Caco-2 (cell line): ENCODE data around the gene NEK9. TPM values are rescaled to one million over a fixed set of nuclear protein-coding genes. Genes with fewer than 3 reads are reported as not detected.

Source experiments
- Bru-seq: library from RNA; stranded (reverse); fragments of 400-500 nt; gene quantifications from one replicate; lab custom pipeline; 2021; lab: Mats Ljungman, UMichigan
- BruChase-seq, 2 experiments: library from RNA; stranded (reverse); fragments of 400-500 nt; gene quantifications; one replicate each; lab custom pipeline; 2021; lab: Mats Ljungman, UMichigan
- BruUV-seq: library from RNA; stranded (reverse); fragments of 400-500 nt; replicated peaks from 2 replicates; lab custom pipeline; 2021; lab: Mats Ljungman, UMichigan
- CTCF ChIA-PET: fragments of 300-600 bp; sonication (Branson Sonifier 250); formaldehyde crosslinking; loops from one replicate; lab custom pipeline; 2022; ENCODE audit warnings: antibody characterized with exemption; lab: Charles Lee
- POLR2A ChIA-PET: fragments of 300-600 bp; sonication (Branson Sonifier 250); formaldehyde crosslinking; loops from one replicate; lab custom pipeline; 2022; ENCODE audit warnings: antibody characterized with exemption; lab: Charles Lee
- DNase-seq, 2 experiments: peaks; one replicate each; pipeline versions ENCODE4 v3.0.0 to v3.0.0-alpha.2; 2020 to 2022
- H3K27me3 ChIP-seq: replicated peaks from 2 replicates; pipeline ENCODE4 v1.6.0; 2011; ENCODE audit warnings: low read length; ENCODE audit not compliant: control insufficient read depth, insufficient read depth
- H3K36me3 ChIP-seq: 2 replicates; pipeline ENCODE4 v1.5.1; 2011; ENCODE audit warnings: low read length; ENCODE audit not compliant: control insufficient read depth, insufficient read depth
- H3K4me1 ChIP-seq: fragments of 250-450 bp; sonication (Bioruptor Pico); 2 replicates; pipeline ENCODE4 v1.5.1; 2020; ENCODE audit warnings: mild to moderate bottlenecking
- H3K4me3 ChIP-seq: 2 replicates; pipeline ENCODE4 v1.5.1; 2011; ENCODE audit warnings: low read depth, mild to moderate bottlenecking, control low read depth, low read length
- H3K9me3 ChIP-seq: fragments of 250-450 bp; sonication (Bioruptor Pico); 2 replicates; pipeline ENCODE4 v1.5.1; 2020; ENCODE audit warnings: mild to moderate bottlenecking, moderate library complexity
- H3K27ac Mint-ChIP-seq: one replicate; pipeline ENCODE4 v1.8.0; 2022; ENCODE audit warnings: mixed read lengths; ENCODE audit not compliant: unreplicated experiment
- H3K27me3 Mint-ChIP-seq: one replicate; pipeline ENCODE4 v1.8.0; 2022; ENCODE audit warnings: mixed read lengths; ENCODE audit not compliant: insufficient read depth, unreplicated experiment
- H3K36me3 Mint-ChIP-seq: one replicate; pipeline ENCODE4 v1.8.0; 2022; ENCODE audit warnings: mild to moderate bottlenecking, mixed read lengths; ENCODE audit not compliant: insufficient read depth, unreplicated experiment
- H3K4me1 Mint-ChIP-seq: one replicate; pipeline ENCODE4 v1.8.0; 2022; ENCODE audit warnings: low read depth, mixed read lengths; ENCODE audit not compliant: unreplicated experiment
- H3K4me3 Mint-ChIP-seq: one replicate; pipeline ENCODE4 v1.8.0; 2022; ENCODE audit warnings: mild to moderate bottlenecking, moderate library complexity, mixed read lengths; ENCODE audit not compliant: unreplicated experiment
- H3K9me3 Mint-ChIP-seq: one replicate; pipeline ENCODE4 v1.8.0; 2022; ENCODE audit warnings: mixed read lengths; ENCODE audit not compliant: unreplicated experiment
- CTCF ChIP-seq, 2 experiments: fragments of 200-600 bp in 1 of 2; IDR thresholded peaks; 1 replicate in 1 of 2; 2 replicates in 1 of 2; pipeline versions ENCODE4 v1.5.1 to v1.8.0; 2011 to 2022; ENCODE audit warnings: antibody characterized with exemption in 1 of 2, control low read depth in 1 of 2, inconsistent platforms in 1 of 2, low read depth in 1 of 2, low read length in 1 of 2, mild to moderate bottlenecking in 1 of 2, moderate library complexity in 1 of 2; ENCODE audit not compliant: insufficient read depth in 1 of 2, severe bottlenecking in 1 of 2, unreplicated experiment in 1 of 2
- intact Hi-C: fragments of 100-400 bp; cut with micrococcal nuclease; formaldehyde crosslinking; loops from one replicate; pipeline ENCODE4 v1.10.0; 2022; ENCODE audit not compliant: unreplicated experiment
- long read RNA-seq: library from polyadenylated mRNA; stranded (forward); transcript quantifications from one replicate; pipeline ENCODE4 v2.0.0, GENCODE V29; 2022
- total RNA-seq: library from RNA; stranded (reverse); gene quantifications from 2 replicates; pipeline ENCODE4 v1.2.3, GENCODE V29; 2022

Gene NEK9
- 64.0 and 69.2 TPM in 2 replicates for total RNA-seq
- Bru-seq, nascent RNA, result percentile 76 among the genes with signal in this experiment
- BruChase-seq, experiment 1, labeled RNA remaining after a 2-hour chase, result percentile 79 among the genes with signal in this experiment
- BruChase-seq, experiment 2, labeled RNA remaining after a 6-hour chase, result percentile 88 among the genes with signal in this experiment
- long read RNA-seq, partial matches to known transcripts, result 7 of 29 reads
- long read RNA-seq, other reads (novel, unspliced or antisense), result 22 of 29 reads

DNA sequence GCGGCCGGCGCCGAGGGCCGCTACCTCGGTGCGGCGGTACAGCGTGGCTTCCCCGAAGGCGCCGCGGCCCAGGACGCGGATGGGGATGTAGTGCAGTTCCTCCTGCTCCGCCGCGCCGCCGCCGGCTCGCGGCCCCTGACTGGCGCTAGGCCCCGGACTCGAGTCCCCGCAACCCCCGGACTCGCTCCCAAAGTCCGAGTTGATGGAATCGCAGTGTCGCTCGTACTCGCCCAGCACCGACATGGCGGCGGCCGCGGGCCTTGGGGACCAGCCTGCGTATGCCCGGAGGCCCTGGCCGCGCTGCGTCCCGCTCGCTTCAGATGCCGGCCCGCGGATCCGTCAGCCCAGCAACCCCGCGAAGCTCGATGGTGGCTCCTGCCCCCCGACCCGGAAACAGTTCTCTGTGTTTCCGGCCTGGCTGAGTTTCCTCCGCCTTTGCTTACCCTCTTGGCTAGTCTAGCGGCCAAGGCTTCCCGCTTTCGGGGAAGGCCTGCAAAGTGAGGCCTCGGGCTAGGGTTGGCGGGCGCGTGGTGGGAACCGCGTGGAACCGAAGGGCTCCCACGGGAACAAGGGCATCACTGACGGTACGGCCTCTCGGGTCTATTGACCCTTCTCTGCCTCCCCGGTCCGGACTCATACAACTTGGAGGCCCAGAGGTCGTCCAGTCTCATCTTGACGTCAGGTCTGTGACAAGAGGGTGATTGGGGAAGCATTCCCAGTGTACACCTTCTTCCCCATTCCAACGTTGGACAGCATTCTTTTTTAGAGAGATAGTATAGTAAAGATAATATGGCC, at the start of gene NEK9:
Gene NEK9, minus strand, starts transcription at position 370 of the 795 bp plus-strand sequence. Its CDS starts 127 bp downstream, at position 243.
- Mint-ChIP-seq H3K36me3 (peaks cover 31% of the 10 kb centered on the region), H3K9me3 (no peaks in the 10 kb centered on the region), H3K4me3 (peak within 1 kb of the TSS; percentile 80), H3K27ac (peak within 1 kb of the TSS; percentile 86), H3K27me3 (no peaks in the 10 kb centered on the region), H3K4me1 (no peaks in the 10 kb centered on the region)
- no TSS peak for BruUV-seq
- ChIA-PET CTCF (interaction anchor here (0.6 to 1.0 kb wide), 4 partner anchors 39 to 1866 kb away, joined by 3 to 8 read pairs (median 4); no protein-coding TSS in a partner anchor), POLR2A (interaction anchor here (0.6 to 2.1 kb wide), 10 partner anchors 26 to 452 kb away, joined by 3 to 11 read pairs (median 5); partner anchors contain the start of gene ACYP1)
- DNase-seq, result peak; percentile 91 to 93
- peak within 1 kb of the TSS; percentile 96 for H3K4me3 ChIP-seq
- H3K9me3 ChIP-seq, result no peaks in the 10 kb centered on the region
- 0 out of 2 replicates have a peak, but pooled peaks cover 1% of the 10 kb centered on the region for H3K36me3 ChIP-seq
- intact Hi-C loops, result loop anchor here (1.0 kb wide), 1 partner anchor 168 kb away; no protein-coding TSS in a partner anchor
- peaks cover 16% of the 10 kb centered on the region; the same call in 1 of the 2 replicates for H3K4me1 ChIP-seq
- no peaks in the 10 kb centered on the region for H3K27me3 ChIP-seq
- TF ChIP-seq CTCF (IDR thresholded peaks at IDR 0.05; ENCODE audit: insufficient read depth in 1 of 2, low read depth in 1 of 2, low read length in 1 of 2, severe bottlenecking in 1 of 2, unreplicated experiment in 1 of 2), result no peak

GRCh38 chr14:75176142-75176820, 49.4 kb upstream of the NEK9 start, which contains the start of gene TMED10:
TMED10 (minus strand) TSS chr14:75176612; CDS start chr14:75176579, 33 bp downstream.
- intact Hi-C loops, result loop anchor here (1.0 to 2.0 kb wide), 4 partner anchors 23 to 118 kb away; partner anchors contain the start of gene FOS
- Mint-ChIP-seq H3K27me3 (no peaks in the 10 kb centered on the region), H3K36me3 (peaks cover 12% of the 10 kb centered on the region), H3K9me3 (no peaks in the 10 kb centered on the region), H3K27ac (peak within 1 kb of the TSS; percentile 99), H3K4me3 (peak within 1 kb of the TSS; percentile 99), H3K4me1 (peaks cover 12% of the 10 kb centered on the region)
- H3K36me3 ChIP-seq, result no peaks in the 10 kb centered on the region
- TF ChIP-seq CTCF (IDR thresholded peaks at IDR 0.05; ENCODE audit: insufficient read depth in 1 of 2, low read depth in 1 of 2, low read length in 1 of 2, severe bottlenecking in 1 of 2, unreplicated experiment in 1 of 2), result peak in 1 of 2 experiments; percentile 15
- no peaks in the 10 kb centered on the region for H3K4me1 ChIP-seq
- H3K4me3 ChIP-seq, result peak within 1 kb of the TSS; percentile 91
- ChIA-PET POLR2A (interaction anchor here (1.1 kb wide), 1 partner anchor 83 kb away, joined by 3 read pairs; no protein-coding TSS in a partner anchor), CTCF (no interaction called here)
- DNase-seq, result peak; percentile 90 to 91
- no peaks in the 10 kb centered on the region for H3K27me3 ChIP-seq
- H3K9me3 ChIP-seq, result no peaks in the 10 kb centered on the region
- TSS peak; percentile 77 for BruUV-seq
